SK-N-SH treated with all-trans-retinoic acid at 6 μM for 48 hours (cell line): ENCODE data around the gene LPP.

Experiments
- ARNTL ChIP-seq: fragments of 450-650 bp; formaldehyde crosslinking; IDR thresholded peaks from 2 replicates; pipeline ENCODE4 v1.5.0; 2020; ENCODE audit warnings: low read depth, mild to moderate bottlenecking, moderate library complexity, borderline replicate concordance
- PATZ1 ChIP-seq: fragments of 250-450 bp; sonication (Bioruptor Pico); IDR thresholded peaks from 2 replicates; pipeline ENCODE4 v1.8.0; 2020; ENCODE audit warnings: mild to moderate bottlenecking, moderate library complexity, borderline replicate concordance
- ZFP30 ChIP-seq: fragments of 450-650 bp; formaldehyde crosslinking; IDR thresholded peaks from 2 replicates; pipeline ENCODE4 v1.5.0; 2022; ENCODE audit warnings: mild to moderate bottlenecking, moderate library complexity
- ZNF70 ChIP-seq: fragments of 450-650 bp; formaldehyde crosslinking; IDR thresholded peaks from 2 replicates; pipeline ENCODE4 v1.5.0; 2020; ENCODE audit warnings: mild to moderate bottlenecking, moderate library complexity

DNA sequence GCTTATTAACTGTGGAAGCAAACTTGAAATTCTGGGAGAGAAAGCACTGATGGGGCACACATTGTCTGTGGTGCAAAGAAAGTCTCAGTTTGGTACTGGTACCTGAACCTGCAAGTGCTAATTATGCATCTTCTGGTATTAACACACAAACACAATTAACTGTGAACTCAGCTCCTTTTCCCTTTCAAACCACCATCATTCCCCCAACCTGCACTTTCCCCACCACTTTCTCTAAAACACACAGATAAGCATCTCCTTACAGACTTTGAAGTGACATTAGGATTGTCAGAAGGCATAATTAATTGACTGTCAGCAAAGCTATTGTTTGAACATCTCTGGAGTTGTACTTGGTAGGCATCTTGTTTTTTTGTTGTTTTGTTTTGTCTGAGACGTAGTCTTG lies 565.6 kb downstream of the LPP start:
- TF ChIP-seq PATZ1 (CRISPR knock-in tag) (no peak), ZNF70 (CRISPR knock-in tag) (no peak), ARNTL (CRISPR knock-in tag) (no peak), ZFP30 (CRISPR knock-in tag) (no peak)
